ENCODE results near the gene ZSCAN2. TPM values are rescaled to one million over a fixed set of nuclear protein-coding genes. Genes with fewer than 3 reads are reported as not detected.

ZSCAN2 gene
- total RNA-seq, 6 donors from 2014 or later = 4.1 to 11.0 (median 5.9) TPM

GRCh38 chr15:84586696-84587095, 14.1 kb upstream of the ZSCAN2 start:
- H3K27me3 ChIP-seq = no peaks in the 10 kb centered on the region
- H3K4me1 ChIP-seq = peaks cover 0 to 9% (median 8%) of the 10 kb centered on the region in 4 donors
- WGBS, 2 donors = 66 to 77% methylated on average over 6 of the region's 6 CpGs
- TF ChIP-seq POLR2A (IDR thresholded peaks at IDR 0.05) (no peak), POLR2AphosphoS5 (IDR thresholded peaks at IDR 0.05) (no peak), CTCF (IDR thresholded peaks at IDR 0.05) (no peak), EP300 (IDR thresholded peaks at IDR 0.05) (no peak)
- no peaks in the 10 kb centered on the region for H3K36me3 ChIP-seq
- DNase-seq = no peak
- no peak for ATAC-seq (ENCODE audit: low FRiP score in 2 of 2)
- no peaks in the 10 kb centered on the region for H3K9me3 ChIP-seq
- no peak overlapping the region for H3K4me3 ChIP-seq
- H3K27ac ChIP-seq = no peak overlapping the region

- peaks cover 0 to 9% (median 8%) of the 10 kb centered on the region in 4 donors for H3K4me1 ChIP-seq
- TF ChIP-seq POLR2AphosphoS5 (IDR thresholded peaks at IDR 0.05) (no peak), POLR2A (IDR thresholded peaks at IDR 0.05) (no peak), EP300 (IDR thresholded peaks at IDR 0.05) (no peak), CTCF (IDR thresholded peaks at IDR 0.05) (peak; percentile 58 to 97 (median 82))
- no peak overlapping the region for H3K27ac ChIP-seq
- H3K4me3 ChIP-seq = peak overlapping the region in 3 of 4 donors; percentile 22 to 41 (median 41)
- WGBS, 2 donors = 28 to 39% methylated on average over 17 to 26 of the region's 26 CpGs
- no peaks in the 10 kb centered on the region for H3K27me3 ChIP-seq
- H3K9me3 ChIP-seq = no peaks in the 10 kb centered on the region
- peak; percentile 91 to 93 for DNase-seq
- ATAC-seq (ENCODE audit: low FRiP score in 2 of 2) = peak; percentile 99 to 100
- H3K36me3 ChIP-seq = no peaks in the 10 kb centered on the region
These were observed 12.5 kb upstream of the ZSCAN2 start for GRCh38 chr15:84588053-84588874.

GRCh38 chr15:84590406-84590805, 10.4 kb upstream of the ZSCAN2 start:
- no peaks in the 10 kb centered on the region for H3K27me3 ChIP-seq
- DNase-seq = no peak
- no peak for ATAC-seq (ENCODE audit: low FRiP score in 2 of 2)
- H3K36me3 ChIP-seq = no peaks in the 10 kb centered on the region
- no peak overlapping the region for H3K27ac ChIP-seq
- TF ChIP-seq POLR2AphosphoS5 (IDR thresholded peaks at IDR 0.05) (no peak), CTCF (IDR thresholded peaks at IDR 0.05) (no peak), POLR2A (IDR thresholded peaks at IDR 0.05) (no peak), EP300 (IDR thresholded peaks at IDR 0.05) (no peak)
- H3K9me3 ChIP-seq = no peaks in the 10 kb centered on the region
- peaks cover 0 to 10% (median 10%) of the 10 kb centered on the region in 4 donors for H3K4me1 ChIP-seq
- no peak overlapping the region for H3K4me3 ChIP-seq
- WGBS, 2 donors = 81 to 97% methylated on average over 2 of the region's 2 CpGs

GRCh38 chr15:84591815-84592214, 9.0 kb upstream of the ZSCAN2 start:
- Histone ChIP-seq H3K9me3 (no peaks in the 10 kb centered on the region), H3K36me3 (no peaks in the 10 kb centered on the region), H3K27ac (no peak overlapping the region), H3K4me1 (peaks cover 0 to 18% (median 10%) of the 10 kb centered on the region in 4 donors), H3K27me3 (no peaks in the 10 kb centered on the region), H3K4me3 (no peak overlapping the region)
- no peak for TF ChIP-seq POLR2AphosphoS5 (IDR thresholded peaks at IDR 0.05)
- no peak for TF ChIP-seq POLR2A (IDR thresholded peaks at IDR 0.05)
- no peak for TF ChIP-seq CTCF (IDR thresholded peaks at IDR 0.05)
- TF ChIP-seq EP300 (IDR thresholded peaks at IDR 0.05) = no peak
- ATAC-seq (ENCODE audit: low FRiP score in 2 of 2) (no peak), DNase-seq (no peak)
- WGBS, 2 donors = 94 to 95% methylated on average over 1 of the region's 1 CpG

Measured in upper lobe of left lung (tissue), 6 donors.